Muscle layer of duodenum (tissue), 2 donors: ENCODE measurements around the gene WNT9A.

Experiments
- H3K27ac ChIP-seq: one replicate; pipeline ENCODE4 v1.7.0; 2013; ENCODE audit warnings: mild to moderate bottlenecking, low read length
- H3K27me3 ChIP-seq: one replicate; pipeline ENCODE4 v1.7.0; 2013; ENCODE audit warnings: low read depth, mild to moderate bottlenecking, control low read depth, low read length
- H3K36me3 ChIP-seq, 2 donors: one replicate each; pipeline ENCODE4 v1.7.0; 2013; ENCODE audit warnings: low read length in 2 of 2, control low read depth in 1 of 2, mild to moderate bottlenecking in 1 of 2; ENCODE audit not compliant: insufficient read depth in 2 of 2, control insufficient read depth in 1 of 2
- H3K4me1 ChIP-seq, 2 donors: one replicate each; pipeline ENCODE4 v1.7.0; 2013; ENCODE audit warnings: low read length in 2 of 2, mild to moderate bottlenecking in 2 of 2, control low read depth in 1 of 2, moderate library complexity in 1 of 2; ENCODE audit not compliant: insufficient read depth in 2 of 2, control insufficient read depth in 1 of 2
- H3K4me3 ChIP-seq, 2 donors: one replicate each; pipeline ENCODE4 v1.7.0; 2013; ENCODE audit warnings: low read length in 2 of 2, low read depth in 1 of 2, mild to moderate bottlenecking in 1 of 2
- H3K9me3 ChIP-seq, 2 donors: one replicate each; pipeline ENCODE4 v1.7.0; 2013; ENCODE audit warnings: low read length in 2 of 2, control low read depth in 1 of 2, mild to moderate bottlenecking in 1 of 2; ENCODE audit not compliant: control insufficient read depth in 1 of 2
- donor health status: healthy.

Gene WNT9A

DNA sequence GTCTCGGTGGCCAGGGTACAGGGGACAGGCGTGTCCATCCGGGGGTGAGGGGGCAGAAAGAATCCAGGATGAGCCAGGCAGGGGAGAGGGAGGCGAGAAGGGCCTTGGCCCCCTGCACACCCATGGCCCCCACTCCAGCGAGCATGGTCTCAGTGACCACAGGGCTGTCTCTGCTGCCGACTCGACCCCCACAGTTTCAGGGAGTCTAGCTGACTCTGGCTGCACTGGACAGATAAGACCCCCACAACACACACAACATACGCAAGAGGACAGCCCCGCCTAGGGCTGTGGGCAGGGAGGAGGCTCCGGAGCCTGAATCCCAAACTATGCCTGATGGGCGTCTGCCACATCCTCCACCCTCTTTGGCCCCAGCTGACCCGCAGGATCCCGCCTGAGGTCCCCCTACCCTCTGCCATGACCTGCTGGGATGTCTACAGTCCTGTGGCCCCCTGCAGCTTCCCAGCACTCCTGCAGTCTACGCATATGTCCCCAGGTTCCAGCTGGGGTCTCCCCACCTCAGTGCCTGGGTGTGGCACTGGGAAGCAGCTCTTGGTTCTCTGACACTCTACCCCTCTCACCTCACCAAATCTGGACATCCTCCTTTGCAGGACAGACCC, 22.0 kb downstream of the WNT9A start:
- H3K4me1 ChIP-seq, result peaks cover 0 to 4% of the 10 kb centered on the region in 2 donors
- no peaks in the 10 kb centered on the region for H3K9me3 ChIP-seq
- peaks cover 0 to 17% of the 10 kb centered on the region in 2 donors for H3K36me3 ChIP-seq
- no peaks in the 10 kb centered on the region for H3K27me3 ChIP-seq
- H3K4me3 ChIP-seq, result no peak overlapping the region
- no peak overlapping the region for H3K27ac ChIP-seq

DNA sequence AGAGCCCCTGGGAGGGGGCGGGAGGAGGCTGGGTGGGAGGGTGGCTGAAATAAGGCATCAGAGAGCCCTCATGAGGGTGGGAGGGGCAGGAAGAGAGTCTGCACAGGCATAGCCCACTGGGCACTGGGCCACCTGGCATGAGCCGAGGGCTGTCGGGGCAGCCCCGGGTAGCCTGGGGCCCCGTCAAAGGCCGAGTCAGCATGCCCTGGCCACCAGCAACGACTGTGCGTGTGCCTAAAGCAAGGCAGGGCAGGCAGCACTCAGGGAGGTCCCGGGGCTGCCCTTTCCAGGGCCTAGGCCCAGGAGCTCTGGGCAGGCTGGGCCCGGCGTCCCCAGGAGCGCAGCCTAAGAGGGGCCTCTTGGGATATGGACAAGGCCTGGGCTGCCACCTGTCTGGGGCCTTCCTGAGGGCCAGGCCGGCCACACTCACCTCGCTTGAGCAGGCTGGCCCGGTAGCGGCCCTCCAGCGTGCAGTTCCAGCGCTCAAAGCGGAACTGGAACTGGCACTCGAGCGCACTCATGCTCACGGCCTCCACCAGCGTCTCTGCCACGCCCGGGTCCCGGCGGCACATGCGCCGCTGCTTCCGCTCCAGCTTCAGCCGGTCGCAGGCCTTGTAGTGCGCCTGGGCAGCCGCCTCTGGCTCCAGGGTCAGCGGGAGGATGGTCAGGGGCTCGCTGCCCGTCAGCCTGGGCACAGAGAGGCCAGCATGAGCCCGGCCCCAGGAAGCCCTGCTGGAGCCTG, 22.7 kb downstream of the WNT9A start:
- Histone ChIP-seq H3K9me3 (no peaks in the 10 kb centered on the region), H3K4me3 (no peak overlapping the region), H3K36me3 (peaks cover 0 to 20% of the 10 kb centered on the region in 2 donors), H3K27ac (no peak overlapping the region), H3K27me3 (no peaks in the 10 kb centered on the region), H3K4me1 (peaks cover 0 to 4% of the 10 kb centered on the region in 2 donors)

DNA sequence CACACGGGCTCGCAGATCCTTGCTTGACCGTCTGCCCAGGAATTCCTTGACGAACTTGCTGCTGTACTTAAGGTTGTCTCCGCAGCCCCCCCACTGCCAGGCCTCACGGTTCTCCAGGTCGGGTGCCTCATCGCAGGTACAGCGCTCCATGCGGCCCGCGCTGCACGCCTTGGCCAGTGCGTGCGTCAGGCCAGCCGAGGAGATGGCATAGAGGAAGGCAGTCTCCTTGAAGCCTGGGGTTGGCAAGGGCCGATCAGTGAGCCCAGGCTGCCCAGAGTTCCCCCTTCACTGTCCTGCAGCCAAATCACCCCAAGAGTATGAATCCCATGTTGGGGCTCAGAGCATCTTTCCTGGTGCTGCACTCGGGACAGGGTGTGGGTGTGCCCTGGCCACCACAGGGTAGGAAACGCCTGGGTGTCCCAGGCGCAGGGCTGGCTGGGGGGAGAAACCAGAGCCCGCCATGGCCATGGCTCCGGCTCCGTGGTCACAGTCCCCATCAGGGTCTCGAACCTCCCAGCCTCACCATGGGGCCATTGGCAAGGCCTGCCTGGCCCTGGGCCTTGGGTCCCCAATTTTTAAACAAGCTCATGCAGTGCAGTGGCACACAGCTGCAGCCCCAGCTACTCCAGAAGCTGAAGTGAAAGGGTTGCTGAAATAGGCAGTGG, 23.4 kb downstream of the WNT9A start:
- H3K36me3 ChIP-seq, result peaks cover 0 to 20% of the 10 kb centered on the region in 2 donors
- H3K27ac ChIP-seq, result no peak overlapping the region
- H3K9me3 ChIP-seq, result no peaks in the 10 kb centered on the region
- H3K4me3 ChIP-seq, result no peak overlapping the region
- H3K27me3 ChIP-seq, result no peaks in the 10 kb centered on the region
- peaks cover 0 to 4% of the 10 kb centered on the region in 2 donors for H3K4me1 ChIP-seq

DNA sequence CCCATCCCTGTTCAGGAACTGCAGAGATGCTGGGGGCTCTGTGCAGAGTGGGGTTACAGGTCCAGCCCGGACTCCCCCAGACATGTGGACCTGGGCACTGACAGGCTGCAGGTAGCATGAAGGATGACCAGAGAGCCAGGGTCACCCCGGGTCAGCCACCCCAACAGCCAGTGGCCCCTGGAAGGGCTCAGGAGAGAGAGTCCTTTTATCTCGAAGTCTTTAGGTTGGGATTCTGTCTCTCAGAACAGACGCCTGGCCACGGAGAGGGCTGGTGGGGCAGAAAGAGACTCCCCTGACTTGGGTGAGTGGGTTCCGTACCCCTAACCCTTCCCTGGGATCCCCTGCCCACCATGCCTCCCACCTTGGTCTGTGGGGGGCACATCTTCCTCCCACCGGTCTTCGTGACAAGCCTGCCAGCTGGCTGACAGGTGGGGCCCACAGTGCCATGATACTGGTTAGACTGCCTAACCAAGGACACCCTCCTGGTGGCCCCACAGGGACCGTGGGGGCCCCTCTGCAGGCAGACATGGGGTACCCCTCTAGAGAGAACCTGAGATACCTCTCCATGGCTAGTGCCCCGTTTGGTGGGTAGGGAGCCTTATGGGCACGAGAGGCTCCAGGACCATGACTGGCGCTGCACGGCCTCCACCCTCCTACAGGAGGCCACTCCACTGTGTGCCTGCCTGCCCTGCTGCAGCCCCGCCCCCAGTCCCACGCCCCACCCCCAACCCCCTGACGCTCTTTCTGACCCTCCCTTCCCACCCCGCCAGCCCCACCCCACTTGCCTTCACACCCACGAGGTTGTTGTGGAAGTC, 24.2 kb downstream of the WNT9A start:
- peaks cover 0 to 4% of the 10 kb centered on the region in 2 donors for H3K4me1 ChIP-seq
- H3K27ac ChIP-seq, result no peak overlapping the region
- H3K36me3 ChIP-seq, result peaks cover 0 to 20% of the 10 kb centered on the region in 2 donors
- no peak overlapping the region for H3K4me3 ChIP-seq
- H3K27me3 ChIP-seq, result no peaks in the 10 kb centered on the region
- no peaks in the 10 kb centered on the region for H3K9me3 ChIP-seq

DNA sequence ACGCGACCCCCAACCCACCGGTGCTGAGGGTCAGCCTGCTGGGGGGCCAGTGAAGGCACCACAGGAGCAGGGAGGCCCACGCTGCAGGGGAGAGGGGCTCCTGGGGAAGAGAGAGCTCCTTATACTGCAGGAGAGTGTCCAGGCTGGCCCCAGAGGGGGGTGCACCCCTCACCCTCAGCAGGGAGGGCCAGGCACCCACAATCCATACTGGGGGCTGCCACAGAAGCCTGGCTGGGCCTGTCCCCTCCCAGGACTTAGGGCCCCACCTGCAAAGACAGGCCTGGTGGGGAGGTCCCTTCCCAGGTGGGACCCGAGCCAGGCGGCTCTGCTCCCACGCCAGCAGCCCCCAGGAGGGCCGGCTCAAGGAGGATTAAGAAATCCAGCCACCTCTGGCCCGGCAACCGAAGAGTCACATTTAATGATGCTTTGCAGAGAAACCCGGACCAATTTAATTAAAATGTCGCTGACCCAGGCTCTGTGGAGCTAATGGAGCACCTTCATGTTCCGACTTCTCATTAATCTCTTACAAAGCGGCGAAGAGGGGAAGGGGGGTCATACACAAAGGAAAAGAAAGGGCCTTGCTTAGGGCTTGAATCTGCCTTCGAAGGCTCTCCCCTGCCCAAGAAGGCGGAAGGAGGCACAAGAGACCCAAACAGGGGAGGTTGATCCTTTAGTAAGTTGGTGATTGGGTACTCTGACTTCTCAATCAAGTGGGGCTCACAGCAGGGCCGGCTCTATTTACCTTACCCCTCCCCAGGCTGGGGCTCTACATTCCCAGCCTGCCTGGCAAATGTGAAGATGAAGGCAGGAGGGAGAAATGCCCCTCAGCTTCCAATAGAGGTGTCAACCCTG, 25.0 kb downstream of the WNT9A start:
- Histone ChIP-seq H3K27ac (no peak overlapping the region), H3K9me3 (no peaks in the 10 kb centered on the region), H3K27me3 (no peaks in the 10 kb centered on the region), H3K4me3 (no peak overlapping the region), H3K36me3 (peaks cover 0 to 20% of the 10 kb centered on the region in 2 donors), H3K4me1 (peaks cover 0 to 4% of the 10 kb centered on the region in 2 donors)

DNA sequence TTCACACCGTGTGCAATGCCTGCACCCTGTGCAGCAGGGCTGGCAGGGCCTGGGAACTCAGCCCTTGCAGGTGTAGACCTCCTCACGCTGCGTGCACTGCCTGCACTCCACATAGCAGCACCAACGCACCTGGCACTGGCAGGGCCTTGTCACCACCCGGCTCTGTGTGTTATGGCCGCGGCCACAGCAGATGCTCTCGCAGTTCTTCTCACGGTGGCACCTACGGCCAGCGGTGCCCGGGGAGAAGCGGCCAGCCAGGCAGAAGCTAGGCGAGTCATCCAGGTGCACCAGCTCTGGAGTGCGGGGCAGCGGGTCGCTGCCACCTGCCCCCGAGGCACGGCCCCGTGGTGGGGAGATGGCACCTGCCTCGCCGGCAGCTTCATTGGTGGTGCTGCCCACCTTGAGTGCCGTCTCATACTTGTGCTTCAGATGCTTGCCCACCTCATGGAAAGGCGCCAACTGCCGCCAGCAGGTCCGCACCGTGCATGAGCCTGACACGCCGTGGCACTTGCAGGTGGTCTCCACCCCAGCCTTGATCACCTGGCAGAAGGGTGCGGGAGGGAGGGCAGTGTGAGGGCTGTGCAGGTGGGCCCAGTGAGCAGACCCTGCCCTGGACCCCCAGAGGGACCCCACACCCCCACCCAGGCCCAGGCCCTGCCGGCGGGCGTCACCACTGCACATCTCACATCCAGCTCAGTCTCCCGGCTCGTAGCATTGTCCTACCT, 26.1 kb downstream of the WNT9A start:
- Histone ChIP-seq H3K27ac (no peak overlapping the region), H3K27me3 (no peaks in the 10 kb centered on the region), H3K4me3 (no peak overlapping the region), H3K36me3 (peaks cover 0 to 20% of the 10 kb centered on the region in 2 donors), H3K4me1 (peaks cover 0 to 4% of the 10 kb centered on the region in 2 donors), H3K9me3 (no peaks in the 10 kb centered on the region)

DNA sequence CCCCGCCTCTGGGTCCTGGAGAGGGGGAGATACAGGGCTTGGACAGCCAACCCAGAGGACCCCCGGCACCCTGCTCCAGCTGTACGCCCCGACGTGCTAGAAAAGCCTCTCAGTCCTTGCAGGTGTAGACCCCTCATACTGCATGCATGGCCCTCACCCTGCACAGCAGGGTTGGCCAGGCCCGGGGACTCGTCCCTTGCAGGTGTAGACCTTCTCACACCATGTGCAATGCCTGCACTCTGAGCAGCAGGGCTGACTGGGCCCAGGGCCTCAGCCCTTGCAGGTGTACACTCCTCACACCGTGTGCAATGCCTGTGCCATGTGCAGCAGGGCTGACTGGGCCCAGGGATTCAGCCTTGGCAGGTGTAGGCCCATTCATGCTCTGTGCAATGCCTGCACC, 26.8 kb downstream of the WNT9A start:
- Histone ChIP-seq H3K4me3 (no peak overlapping the region), H3K36me3 (peaks cover 0 to 20% of the 10 kb centered on the region in 2 donors), H3K4me1 (peaks cover 0 to 4% of the 10 kb centered on the region in 2 donors), H3K27me3 (no peaks in the 10 kb centered on the region), H3K27ac (no peak overlapping the region), H3K9me3 (no peaks in the 10 kb centered on the region)

DNA sequence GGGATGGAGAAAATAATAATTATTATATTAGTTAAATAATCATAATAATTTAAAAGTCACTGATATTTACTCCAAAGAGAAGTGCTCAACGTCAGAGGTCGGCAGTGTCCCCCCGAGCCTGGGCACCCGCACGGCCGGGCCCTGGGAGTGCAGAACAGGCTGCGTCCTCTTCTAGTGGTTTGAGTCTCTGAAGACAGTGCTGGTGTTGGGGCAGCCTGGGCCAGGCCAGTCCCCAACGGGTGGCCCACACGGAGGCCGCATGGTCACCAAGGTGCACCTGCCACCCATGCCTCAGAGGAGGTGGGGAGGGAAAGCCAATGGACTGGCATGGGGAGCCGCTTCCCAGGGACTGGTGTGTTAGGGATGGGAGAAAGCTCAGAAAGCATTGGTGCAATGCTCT, 27.3 kb downstream of the WNT9A start:
- Histone ChIP-seq H3K4me3 (no peak overlapping the region), H3K27ac (no peak overlapping the region), H3K4me1 (peaks cover 0 to 5% of the 10 kb centered on the region in 2 donors), H3K36me3 (peaks cover 0 to 20% of the 10 kb centered on the region in 2 donors), H3K9me3 (no peaks in the 10 kb centered on the region), H3K27me3 (no peaks in the 10 kb centered on the region)

DNA sequence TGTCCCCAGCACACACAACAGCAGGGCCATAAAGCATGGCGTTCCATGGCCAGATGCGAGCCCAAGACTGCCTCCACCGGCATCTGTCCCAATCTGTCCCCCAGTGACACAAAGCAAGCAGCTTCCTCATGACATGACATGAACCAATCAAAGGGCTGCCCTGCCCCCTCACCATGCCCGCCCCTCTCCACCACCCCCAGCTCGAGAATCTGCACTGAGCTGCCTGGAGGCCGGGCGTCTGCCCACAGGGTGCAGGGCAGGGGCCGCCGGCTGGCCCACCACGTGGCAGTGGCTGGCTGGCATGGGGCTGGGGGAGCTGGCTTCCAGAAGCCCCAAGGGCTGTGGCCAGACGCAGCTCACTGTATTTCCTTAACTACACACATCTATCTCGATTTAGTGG, 27.8 kb downstream of the WNT9A start:
- no peak overlapping the region for H3K27ac ChIP-seq
- H3K36me3 ChIP-seq, result peaks cover 0 to 20% of the 10 kb centered on the region in 2 donors
- H3K4me1 ChIP-seq, result peaks cover 0 to 8% of the 10 kb centered on the region in 2 donors

DNA sequence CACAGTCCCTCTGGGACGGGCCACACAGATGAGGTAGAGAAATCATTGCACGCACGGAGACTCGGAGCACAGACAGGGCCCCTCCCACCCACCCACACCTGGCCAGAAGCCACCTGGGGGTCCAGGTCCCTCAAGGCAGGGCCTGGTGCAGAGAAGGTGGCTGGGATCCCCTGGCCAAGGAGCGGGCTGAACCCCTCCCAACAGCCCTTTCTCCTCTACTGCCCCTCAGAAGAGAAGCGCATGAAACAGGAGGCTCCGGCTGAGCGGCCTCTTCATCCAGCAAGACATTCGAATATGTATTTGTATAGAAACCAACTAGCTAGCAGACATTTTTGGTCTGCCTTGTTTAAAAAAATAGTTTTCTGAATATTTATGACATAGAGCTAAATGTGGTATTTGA, 29.0 kb downstream of the WNT9A start:
- no peak overlapping the region for H3K4me3 ChIP-seq
- H3K27me3 ChIP-seq, result no peaks in the 10 kb centered on the region
- H3K36me3 ChIP-seq, result peaks cover 0 to 19% of the 10 kb centered on the region in 2 donors
- no peak overlapping the region for H3K27ac ChIP-seq
- H3K9me3 ChIP-seq, result no peaks in the 10 kb centered on the region
- peaks cover 0 to 18% of the 10 kb centered on the region in 2 donors for H3K4me1 ChIP-seq

More for the DNA sequence above, 27.8 kb downstream of the WNT9A start:
- H3K4me3 ChIP-seq, result no peak overlapping the region
- no peaks in the 10 kb centered on the region for H3K9me3 ChIP-seq
- no peaks in the 10 kb centered on the region for H3K27me3 ChIP-seq
